Measurements from ENCODE around the gene KANSL1. TPM values are rescaled to one million over a fixed set of nuclear protein-coding genes. Genes with fewer than 3 reads are reported as not detected.
"Not testable (repeated sequence)": the region's sequence is repeated elsewhere in the genome, so short reads cannot be mapped to it uniquely, and the experiment has no call there.

Gene KANSL1
- total and polyA plus RNA-seq, 2 of the 4 experiments (the other 2 are of a cell fraction), result 19.1 to 49.6 TPM

GRCh38 chr17:46186827-46187235 is 6.4 kb downstream of the KANSL1 start:
- intact Hi-C loops (cut with micrococcal nuclease) (loop anchor here (5.0 kb wide), 1 partner anchor 125 kb away; no protein-coding TSS in a partner anchor), in situ Hi-C loops (cut with MboI; ENCODE audit: low sequenced_read_pairs) (loop anchor here (5.0 kb wide), 1 partner anchor 50 kb away; no protein-coding TSS in a partner anchor)
- H3K4me2 ChIP-seq (ENCODE audit: low read depth, low read length); H3K56ac ChIP-seq (ENCODE audit: extremely low read depth, insufficient read depth, low read length); H2AK9ac ChIP-seq (replicated peaks; ENCODE audit: low read depth, low read length, poor library complexity); H3K9ac ChIP-seq (ENCODE audit: low read depth, low read length); H2AK5ac ChIP-seq (ENCODE audit: low read depth, low read length); H3K18ac ChIP-seq (ENCODE audit: low read depth, low read length); H3K4ac ChIP-seq (ENCODE audit: low read depth, low read length); H3K4me3 ChIP-seq (ENCODE audit: insufficient read depth, low read depth, low read length); POLR2A ChIA-PET (ENCODE audit: unreplicated experiment); dilution Hi-C loops (cut with HindIII; ENCODE audit: low sequenced_read_pairs, unreplicated experiment); H3K9me3 ChIP-seq (ENCODE audit: control insufficient read depth, insufficient read depth, low read length); ATAC-seq (ENCODE audit: low read depth); H3K27me3 ChIP-seq (ENCODE audit: control insufficient read depth, insufficient read depth, low read length); H2BK5ac ChIP-seq (ENCODE audit: low read depth, low read length, poor library complexity, severe bottlenecking); DNase-seq; H4K8ac ChIP-seq (ENCODE audit: low read depth in 2 of 2, low read length in 2 of 2); H2BK20ac ChIP-seq (ENCODE audit: low read depth, low read length); H2BK120ac ChIP-seq (ENCODE audit: low read depth, low read length); H3K36me3 ChIP-seq (ENCODE audit: control insufficient read depth, insufficient read depth, low read length); H3K14ac ChIP-seq (replicated peaks; ENCODE audit: low read depth, low read length); H2AFZ ChIP-seq (replicated peaks; ENCODE audit: low read length, poor library complexity); H4K91ac ChIP-seq (ENCODE audit: insufficient read depth, low read depth, low read length); BruUV-seq (replicated peaks); H2BK15ac ChIP-seq (ENCODE audit: low read depth, low read length); H3K4me1 ChIP-seq (ENCODE audit: control insufficient read depth, insufficient read depth, low read length); H4K5ac ChIP-seq (ENCODE audit: low read depth, low read length); H3K27ac ChIP-seq (ENCODE audit: insufficient read depth, low read length): not testable (repeated sequence)
- Histone ChIP-seq H3K23ac (ENCODE audit: low read depth, low read length) (peak overlapping the region; percentile 39; the same call in 1 of the 2 replicates), H3K79me1 (ENCODE audit: low read depth in 1 of 2, low read length in 2 of 2) (peaks cover 3 to 64% of the 10 kb centered on the region in 2 experiments), H3K9me1 (ENCODE audit: insufficient read depth, low read length) (peaks cover 28% of the 10 kb centered on the region), H4K20me1 (ENCODE audit: insufficient read depth, low read length) (peaks cover 99% of the 10 kb centered on the region)
- no CpG with 5 or more reads among the region's 3 CpGs for WGBS, 2 experiments (ENCODE audit: extremely low coverage in 2 of 2, insufficient read length in 1 of 2)
- CTCF ChIA-PET, result interaction anchor here (0.7 kb wide), 1 partner anchor 83 kb away, joined by 4 read pairs; no protein-coding TSS in a partner anchor

Measured in IMR-90 (cell line).